GM12878 (cell line): ENCODE results near the gene MAVS. TPM values are rescaled to one million over a fixed set of nuclear protein-coding genes. Genes with fewer than 3 reads are reported as not detected.
A peak's percentile ranks its signal among the peaks of the same experiment; 100 is the strongest.

Experiments
- ATAC-seq: fragments of 200-7000 bp; cut with Tn5 transposase; 3 replicates; pipeline ENCODE4 v1.9.1; 2020; ENCODE audit warnings: mild to moderate bottlenecking, moderate library complexity
- BruUV-seq: library from RNA; stranded (reverse); fragments of 400-500 nt; replicated peaks from 2 replicates; lab custom pipeline; 2021; lab: Mats Ljungman, UMichigan
- CTCF ChIA-PET: fragments of 300-600 bp; sonication (Branson Sonifier 250); formaldehyde crosslinking; extraction: SDS; loops from one replicate; lab custom pipeline; 2021; ENCODE audit warnings: inconsistent platforms; lab: Yijun Ruan, JAX
- POLR2A ChIA-PET: fragments of 350-600 bp; formaldehyde crosslinking; extraction: SDS; loops from one replicate; lab custom pipeline; 2021; ENCODE audit warnings: inconsistent platforms; lab: Charles Lee
- RAD21 ChIA-PET: fragments of 300-600 bp; sonication (Branson Sonifier 250); formaldehyde crosslinking; loops from one replicate; lab custom pipeline; 2023; ENCODE audit warnings: antibody characterized with exemption; ENCODE audit not compliant: unreplicated experiment; lab: Charles Lee
- SMC1A ChIA-PET: fragments of 300-600 bp; sonication (Branson Sonifier 250); formaldehyde crosslinking; loops from one replicate; lab custom pipeline; 2023; ENCODE audit not compliant: unreplicated experiment, uncharacterized antibody; lab: Charles Lee
- DNase-seq: peaks from one replicate; pipeline ENCODE4 v3.0.0-alpha.2; 2011; ENCODE audit warnings: low read depth, low spot score
- FAIRE-seq: peaks from 3 replicates; lab custom pipeline; 2011; peaks lifted over from hg19 to GRCh38; lab: Jason Lieb, UNC
- H2AFZ ChIP-seq: 2 replicates; pipeline ENCODE4 v1.6.0; 2011; ENCODE audit warnings: low read depth, low read length, control low read depth; ENCODE audit not compliant: control insufficient read depth
- H3K27ac ChIP-seq: 2 replicates; pipeline ENCODE4 v1.5.1; 2011; ENCODE audit warnings: control low read depth; ENCODE audit not compliant: control insufficient read depth, insufficient read depth
- H3K27me3 ChIP-seq, 2 experiments: replicated peaks in 1 of 2; 2 replicates each; pipeline versions ENCODE4 v1.6.0 to v1.6.1; 2011; ENCODE audit warnings: low read length in 1 of 2; ENCODE audit not compliant: control insufficient read depth in 2 of 2, insufficient read depth in 2 of 2
- H3K36me3 ChIP-seq, 2 experiments: 2 replicates each; pipeline ENCODE4 v1.5.1; 2011; ENCODE audit warnings: low read length in 1 of 2; ENCODE audit not compliant: control insufficient read depth in 2 of 2, insufficient read depth in 2 of 2
- H3K4me1 ChIP-seq: 2 replicates; pipeline ENCODE4 v1.6.1; 2011; ENCODE audit warnings: mild to moderate bottlenecking, low read length, moderate library complexity, mixed read lengths; ENCODE audit not compliant: control insufficient read depth, insufficient read depth
- H3K4me2 ChIP-seq: 2 replicates; pipeline ENCODE4 v1.6.0; 2011; ENCODE audit warnings: control low read depth; ENCODE audit not compliant: control insufficient read depth, insufficient read depth
- H3K4me3 ChIP-seq: fragments of 200-600 bp; sonication (generic); 2 replicates; pipeline ENCODE4 v1.5.1; 2016
- H3K79me2 ChIP-seq: 2 replicates; pipeline ENCODE4 v1.6.0; 2011; ENCODE audit warnings: low read length; ENCODE audit not compliant: control insufficient read depth, insufficient read depth
- H3K9ac ChIP-seq: 2 replicates; pipeline ENCODE4 v1.8.0; 2011; ENCODE audit warnings: low read length, control low read depth, mixed read lengths; ENCODE audit not compliant: control insufficient read depth, insufficient read depth
- H3K9me3 ChIP-seq: replicated peaks from 3 replicates; pipeline ENCODE4 v1.5.1; 2011; ENCODE audit warnings: mild to moderate bottlenecking, low read length; ENCODE audit not compliant: control insufficient read depth, insufficient read depth
- H4K20me1 ChIP-seq: 2 replicates; pipeline ENCODE4 v1.6.0; 2011; ENCODE audit not compliant: control insufficient read depth, insufficient read depth
- BACH1 ChIP-seq: fragments of 450-650 bp; IDR thresholded peaks from 2 replicates; pipeline ENCODE4 v1.6.1; 2017; ENCODE audit warnings: mild to moderate bottlenecking, borderline replicate concordance
- BCL11A ChIP-seq: IDR thresholded peaks from 2 replicates; pipeline ENCODE4 v1.6.1; 2011; ENCODE audit warnings: low read depth, low read length
- BHLHE40 ChIP-seq, 2 experiments: fragments of 450-650 bp in 1 of 2; IDR thresholded peaks; 2 replicates each; pipeline ENCODE4 v1.6.1; 2011 to 2017; ENCODE audit warnings: low read depth in 2 of 2, borderline replicate concordance in 1 of 2, improper control_type of control experiment in 1 of 2, low read length in 1 of 2, mild to moderate bottlenecking in 1 of 2
- BMI1 ChIP-seq: fragments of 450-650 bp; IDR thresholded peaks from 2 replicates; pipeline ENCODE4 v1.6.1; 2016; ENCODE audit warnings: mild to moderate bottlenecking, moderate library complexity, borderline replicate concordance
- MEF2A ChIP-seq: IDR thresholded peaks from 2 replicates; pipeline ENCODE4 v1.6.1; 2011; ENCODE audit warnings: low read depth, mild to moderate bottlenecking, low read length, moderate library complexity; ENCODE audit not compliant: insufficient read depth
- MYB ChIP-seq: fragments of 150-350 bp; IDR thresholded peaks from 2 replicates; pipeline ENCODE4 v1.6.1; 2014; ENCODE audit warnings: mild to moderate bottlenecking, low read depth, low read length, borderline replicate concordance
- SMARCA5 ChIP-seq: fragments of 450-650 bp; IDR thresholded peaks from 2 replicates; pipeline ENCODE4 v1.6.1; 2017; ENCODE audit warnings: mild to moderate bottlenecking
- TCF7 ChIP-seq: IDR thresholded peaks from 2 replicates; pipeline ENCODE4 v1.6.1; 2014; ENCODE audit warnings: antibody characterized with exemption, borderline replicate concordance
- WGBS: methylation state at CpG from one replicate; pipeline ENCODE4 v1.1.6; 2016; ENCODE audit warnings: low lambda C conversion rate; ENCODE audit not compliant: insufficient replicate concordance, insufficient coverage; ENCODE audit errors: missing lambda C conversion rate; 5-methylcytosine and 5-hydroxymethylcytosine counted together
- in situ Hi-C: fragments of 300-500 bp; cut with MboI; formaldehyde crosslinking; loops from 9 replicates; pipeline ENCODE4 v1.14.3; 2018; ENCODE audit warnings: mixed read lengths
- intact Hi-C: fragments of 100-400 bp; cut with micrococcal nuclease; formaldehyde crosslinking; loops from one replicate; pipeline ENCODE4 v1.14.2; 2022; ENCODE audit not compliant: unreplicated experiment
- polyA plus RNA-seq, 11 experiments: library from polyadenylated mRNA; depleted of rRNA in 4 of 11; unstranded in 6 of 11; stranded (reverse) in 5 of 11; fragments of >200 nt; fragmentation: Nextera tagmentation in 4 of 11; fragmentation: Illumina TruSeq in 1 of 11; extraction: Ambion mirVana in 4 of 11; extraction: Trizol in 1 of 11; gene quantifications; 1 replicate in 1 of 11; 2 replicates in 10 of 11; pipeline versions ENCODE4 v1.2.1 to v1.2.3, GENCODE V29; 2011 to 2016; ENCODE audit warnings: inconsistent platforms in 2 of 11, missing spikeins in 2 of 11, low read depth in 1 of 11
- total RNA-seq, 4 experiments: library from RNA; depleted of rRNA in 3 of 4; stranded (reverse); fragments of >200 nt in 3 of 4; fragmentation: Illumina TruSeq in 1 of 4; extraction: Trizol in 1 of 4; gene quantifications; 2 replicates each; pipeline versions ENCODE4 v1.2.1 to v1.2.3, GENCODE V29; 2013 to 2021

MAVS gene
- total and polyA plus RNA-seq, 10 of the 15 experiments (the other 5 are each of a cell fraction or from before 2014, with no cell fraction given): 1.6 to 25.2 (median 12.6) TPM

DNA sequence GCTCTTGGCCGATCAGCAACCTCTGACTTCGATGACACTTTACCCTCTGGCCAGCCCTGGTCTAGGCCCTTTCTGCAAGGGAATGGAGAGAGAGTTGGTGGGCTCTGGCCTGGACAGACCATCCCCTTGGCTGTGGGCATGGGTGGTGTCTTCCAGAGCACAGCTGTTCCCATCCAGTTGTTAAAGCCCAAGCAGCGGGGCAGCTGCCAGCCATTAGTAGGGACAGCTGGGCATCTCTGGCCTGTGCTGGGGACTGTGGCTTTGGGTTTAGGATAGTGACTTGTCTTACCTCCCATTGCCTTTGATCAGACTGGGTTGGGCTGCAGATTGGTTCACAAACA, 47.8 kb upstream of the MAVS start:
- H3K9ac ChIP-seq: no peak overlapping the region; the same call in 1 of the 2 replicates
- H4K20me1 ChIP-seq: no peaks in the 10 kb centered on the region
- H3K4me2 ChIP-seq: peak overlapping the region; percentile 85
- POLR2A ChIA-PET: interaction anchor here (1.0 to 1.5 kb wide), 2 partner anchors 19 to 22 kb away, joined by 6 to 7 read pairs; partner anchors contain the start of gene AP5S1
- no peak for DNase-seq
- in situ Hi-C loops: no loop called here
- peak overlapping the region; percentile 53 for H3K27ac ChIP-seq
- no TSS peak for BruUV-seq
- WGBS: 97% methylated on average over 3 of the region's 3 CpGs
- CTCF ChIA-PET: interaction anchor here (0.6 to 3.8 kb wide), 4 partner anchors 11 to 47 kb away, joined by 3 to 33 read pairs (median 4); partner anchors contain the start of gene AP5S1
- H3K79me2 ChIP-seq: peaks cover 18% of the 10 kb centered on the region
- H3K4me1 ChIP-seq: peaks cover 45% of the 10 kb centered on the region
- no peaks in the 10 kb centered on the region for H3K27me3 ChIP-seq
- H3K4me3 ChIP-seq: 0 out of 2 replicates have a peak overlapping the region, but pooled peaks have one; percentile 77
- RAD21 ChIA-PET: interaction anchor here (1.5 kb wide), 1 partner anchor 9 kb away, joined by 5 read pairs; no protein-coding TSS in a partner anchor
- intact Hi-C loops: loop anchor here (2.0 to 5.0 kb wide), 2 partner anchors 22 to 108 kb away; partner anchors contain the start of gene AP5S1
- peak; percentile 70 for FAIRE-seq
- TF ChIP-seq MEF2A (no peak), SMARCA5 (no peak), BMI1 (no peak), MYB (no peak), BCL11A (no peak), BACH1 (no peak), TCF7 (no peak), BHLHE40 (IDR thresholded peaks at IDR 0.05; ENCODE audit: borderline replicate concordance in 1 of 2, low read depth in 2 of 2, low read length in 1 of 2) (no peak)
- H2AFZ ChIP-seq: no peak overlapping the region
- no peaks in the 10 kb centered on the region for H3K9me3 ChIP-seq
- SMC1A ChIA-PET: interaction anchor here (1.5 to 2.3 kb wide), 3 partner anchors 12 to 22 kb away, joined by 5 to 7 read pairs (median 6); partner anchors contain the start of genes AP5S1 and CENPB
- H3K36me3 ChIP-seq: peaks cover 12 to 19% of the 10 kb centered on the region in 2 experiments
- ATAC-seq: peak; percentile 4; the same call in 2 of the 3 replicates
